ENCODE results near the gene ANKRD34A. TPM values are rescaled to one million over a fixed set of nuclear protein-coding genes. Genes with fewer than 3 reads are reported as not detected.

The ANKRD34A gene
- total and polyA plus RNA-seq, 2 of the 13 experiments (the other 11 are each of a cell fraction or from before 2014, with no cell fraction given), result 0.05 to 0.07 TPM

DNA sequence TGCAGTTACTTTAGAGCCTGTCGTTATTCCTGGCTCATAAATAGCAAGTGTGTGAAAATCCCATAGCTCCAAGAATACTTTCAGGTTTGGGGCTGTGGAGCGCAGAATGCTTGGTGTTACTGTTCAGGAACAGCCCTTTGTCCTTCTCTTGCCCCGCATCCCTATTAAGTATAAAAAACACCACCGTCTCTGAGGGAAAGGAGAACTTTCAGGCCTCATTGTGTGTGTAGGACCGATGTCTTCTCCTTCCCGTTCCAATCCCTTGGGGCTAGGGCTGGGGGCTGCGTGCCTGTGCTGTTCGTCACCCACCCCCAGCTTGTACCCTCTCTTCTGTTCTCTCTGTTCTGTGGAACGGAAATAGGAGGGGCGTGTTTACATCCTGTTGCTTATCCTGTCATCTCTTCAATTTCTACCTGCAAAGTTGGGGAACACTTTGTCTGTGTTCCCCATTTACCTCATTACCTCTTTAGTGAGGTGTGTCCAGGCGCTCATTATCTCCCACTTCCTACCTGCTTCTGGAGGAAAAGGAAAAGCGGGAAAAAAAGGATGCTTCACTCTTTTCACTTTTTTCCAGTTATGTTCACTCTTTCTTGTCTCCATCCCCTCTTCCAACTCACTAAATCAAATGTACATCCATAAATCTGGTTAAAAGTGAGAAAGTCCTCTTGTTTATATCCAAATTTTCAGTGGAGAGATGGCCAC, 32.8 kb upstream of the ANKRD34A start (continued):
- TF ChIP-seq, protein P1, sequence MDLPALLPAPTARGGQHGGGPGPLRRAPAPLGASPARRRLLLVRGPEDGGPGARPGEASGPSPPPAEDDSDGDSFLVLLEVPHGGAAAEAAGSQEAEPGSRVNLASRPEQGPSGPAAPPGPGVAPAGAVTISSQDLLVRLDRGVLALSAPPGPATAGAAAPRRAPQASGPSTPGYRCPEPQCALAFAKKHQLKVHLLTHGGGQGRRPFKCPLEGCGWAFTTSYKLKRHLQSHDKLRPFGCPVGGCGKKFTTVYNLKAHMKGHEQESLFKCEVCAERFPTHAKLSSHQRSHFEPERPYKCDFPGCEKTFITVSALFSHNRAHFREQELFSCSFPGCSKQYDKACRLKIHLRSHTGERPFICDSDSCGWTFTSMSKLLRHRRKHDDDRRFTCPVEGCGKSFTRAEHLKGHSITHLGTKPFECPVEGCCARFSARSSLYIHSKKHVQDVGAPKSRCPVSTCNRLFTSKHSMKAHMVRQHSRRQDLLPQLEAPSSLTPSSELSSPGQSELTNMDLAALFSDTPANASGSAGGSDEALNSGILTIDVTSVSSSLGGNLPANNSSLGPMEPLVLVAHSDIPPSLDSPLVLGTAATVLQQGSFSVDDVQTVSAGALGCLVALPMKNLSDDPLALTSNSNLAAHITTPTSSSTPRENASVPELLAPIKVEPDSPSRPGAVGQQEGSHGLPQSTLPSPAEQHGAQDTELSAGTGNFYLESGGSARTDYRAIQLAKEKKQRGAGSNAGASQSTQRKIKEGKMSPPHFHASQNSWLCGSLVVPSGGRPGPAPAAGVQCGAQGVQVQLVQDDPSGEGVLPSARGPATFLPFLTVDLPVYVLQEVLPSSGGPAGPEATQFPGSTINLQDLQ (CRISPR knock-in tag; IDR thresholded peaks at IDR 0.05), result no peak
- TF ChIP-seq PPARG (CRISPR knock-in tag; conservative IDR thresholded peaks at IDR 0.05) (0 out of 2 replicates have a peak, but pooled peaks have one; percentile 13), ZBTB1 (CRISPR knock-in tag; IDR thresholded peaks at IDR 0.05; ENCODE audit: borderline replicate concordance) (no peak), ZNF12 (CRISPR knock-in tag; IDR thresholded peaks at IDR 0.05) (peak; percentile 27; the same call in 1 of the 2 replicates), FOXK2 (IDR thresholded peaks at IDR 0.05) (peak; percentile 7; the same call in 1 of the 2 replicates), SMYD3 (CRISPR knock-in tag; IDR thresholded peaks at IDR 0.05) (no peak), ISL2 (CRISPR knock-in tag; IDR thresholded peaks at IDR 0.05) (0 out of 2 replicates have a peak, but pooled peaks have one; percentile 14), RARA (CRISPR knock-in tag; IDR thresholded peaks at IDR 0.05) (0 out of 2 replicates have a peak, but pooled peaks have one; percentile 10), FOXP1 (IDR thresholded peaks at IDR 0.05) (no peak), FOXP1 (CRISPR knock-in tag; IDR thresholded peaks at IDR 0.05) (peak; percentile 78), HNF4G (IDR thresholded peaks at IDR 0.05; ENCODE audit: borderline replicate concordance, low read depth, low read length) (no peak), HNF4G (CRISPR knock-in tag; IDR thresholded peaks at IDR 0.05; ENCODE audit: borderline replicate concordance, low read depth) (0 out of 2 replicates have a peak, but pooled peaks have one; percentile 7), PTBP1 (IDR thresholded peaks at IDR 0.05; ENCODE audit: low read depth, low read length, poor library complexity, severe bottlenecking) (no peak), RFX5 (IDR thresholded peaks at IDR 0.05; ENCODE audit: low read depth, low read length) (no peak), IKZF1 (IDR thresholded peaks at IDR 0.05) (no peak), KDM1A (CRISPR knock-in tag; IDR thresholded peaks at IDR 0.05) (0 out of 2 replicates have a peak, but pooled peaks have one; percentile 13), MTERF4 (CRISPR knock-in tag; IDR thresholded peaks at IDR 0.05) (no peak), NFAT5 (CRISPR knock-in tag; IDR thresholded peaks at IDR 0.05) (no peak), ATF2 (CRISPR knock-in tag; IDR thresholded peaks at IDR 0.05) (no peak), TEAD2 (CRISPR knock-in tag; IDR thresholded peaks at IDR 0.05) (no peak)
- TF ChIP-seq, protein P2, sequence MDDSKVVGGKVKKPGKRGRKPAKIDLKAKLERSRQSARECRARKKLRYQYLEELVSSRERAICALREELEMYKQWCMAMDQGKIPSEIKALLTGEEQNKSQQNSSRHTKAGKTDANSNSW (CRISPR knock-in tag; IDR thresholded peaks at IDR 0.05; ENCODE audit: borderline replicate concordance), result 0 out of 2 replicates have a peak, but pooled peaks have one; percentile 2
